Calu3 (cell line): ENCODE data around the gene PRAMEF12. TPM values are rescaled to one million over a fixed set of nuclear protein-coding genes. Genes with fewer than 3 reads are reported as not detected.

ENCODE experiments used
- BruUV-seq: library from RNA; stranded (reverse); fragments of 400-500 nt; replicated peaks from 2 replicates; lab custom pipeline; 2021; lab: Mats Ljungman, UMichigan
- CTCF ChIA-PET: fragments of 300-600 bp; sonication (Branson Sonifier 250); formaldehyde crosslinking; loops from one replicate; lab custom pipeline; 2022; ENCODE audit warnings: antibody characterized with exemption; lab: Charles Lee
- DNase-seq: peaks from one replicate; pipeline ENCODE4 v3.0.0; 2022
- H3K27ac Mint-ChIP-seq: one replicate; pipeline ENCODE4 v1.8.0; 2022; ENCODE audit warnings: mixed read lengths; ENCODE audit not compliant: unreplicated experiment
- H3K27me3 Mint-ChIP-seq: one replicate; pipeline ENCODE4 v1.8.0; 2022; ENCODE audit warnings: mixed read lengths; ENCODE audit not compliant: unreplicated experiment
- H3K36me3 Mint-ChIP-seq: one replicate; pipeline ENCODE4 v1.8.0; 2022; ENCODE audit warnings: mild to moderate bottlenecking, moderate library complexity, mixed read lengths; ENCODE audit not compliant: insufficient read depth, unreplicated experiment
- H3K4me1 Mint-ChIP-seq: one replicate; pipeline ENCODE4 v1.8.0; 2022; ENCODE audit warnings: mild to moderate bottlenecking, low read depth, mixed read lengths; ENCODE audit not compliant: unreplicated experiment
- H3K4me3 Mint-ChIP-seq: one replicate; pipeline ENCODE4 v1.8.0; 2022; ENCODE audit warnings: mild to moderate bottlenecking, low read depth, moderate library complexity, mixed read lengths; ENCODE audit not compliant: unreplicated experiment
- H3K9me3 Mint-ChIP-seq: one replicate; pipeline ENCODE4 v1.8.0; 2022; ENCODE audit warnings: low read depth, mixed read lengths; ENCODE audit not compliant: unreplicated experiment
- CTCF ChIP-seq: fragments of 200-600 bp; IDR thresholded peaks from one replicate; pipeline ENCODE4 v1.8.0; 2022; ENCODE audit warnings: antibody characterized with exemption; ENCODE audit not compliant: unreplicated experiment
- intact Hi-C: fragments of 100-400 bp; cut with micrococcal nuclease; formaldehyde crosslinking; loops from one replicate; pipeline ENCODE4 v1.10.0; 2022; ENCODE audit not compliant: unreplicated experiment
- total RNA-seq: library from RNA; stranded (reverse); gene quantifications from 2 replicates; pipeline ENCODE4 v1.2.3, GENCODE V29; 2022

PRAMEF12 gene
- total RNA-seq, 1 experiment from 2014 or later = not detected

- CTCF ChIA-PET = no interaction called here
- intact Hi-C loops = no loop called here
- H3K27me3 Mint-ChIP-seq = peaks cover 70% of the 10 kb centered on the region
- DNase-seq = no peak
- H3K4me3 Mint-ChIP-seq = no peak overlapping the region
- no TSS peak for BruUV-seq
- no peak overlapping the region for H3K27ac Mint-ChIP-seq
- H3K36me3 Mint-ChIP-seq = no peaks in the 10 kb centered on the region
- H3K4me1 Mint-ChIP-seq = no peaks in the 10 kb centered on the region
- no peaks in the 10 kb centered on the region for H3K9me3 Mint-ChIP-seq
- TF ChIP-seq CTCF = no peak
Observed at GRCh38 chr1:12762766-12763165, 10.8 kb upstream of the PRAMEF12 start.

GRCh38 chr1:12763479-12763878, 10.1 kb upstream of the PRAMEF12 start:
- H3K4me3 Mint-ChIP-seq = no peak overlapping the region
- no peak for TF ChIP-seq CTCF
- no peaks in the 10 kb centered on the region for H3K36me3 Mint-ChIP-seq

GRCh38 chr1:12764016-12764415, 9.5 kb upstream of the PRAMEF12 start:
- H3K4me1 Mint-ChIP-seq = no peaks in the 10 kb centered on the region
- H3K27me3 Mint-ChIP-seq = peaks cover 70% of the 10 kb centered on the region
- CTCF ChIA-PET = no interaction called here
- H3K36me3 Mint-ChIP-seq = no peaks in the 10 kb centered on the region
- H3K27ac Mint-ChIP-seq = no peak overlapping the region
- H3K4me3 Mint-ChIP-seq = no peak overlapping the region
- no TSS peak for BruUV-seq
- intact Hi-C loops = no loop called here
- no peak for DNase-seq
- TF ChIP-seq CTCF = no peak
- H3K9me3 Mint-ChIP-seq = no peaks in the 10 kb centered on the region

More at GRCh38 chr1:12763479-12763878, 10.1 kb upstream of the PRAMEF12 start:
- peaks cover 70% of the 10 kb centered on the region for H3K27me3 Mint-ChIP-seq
- intact Hi-C loops = no loop called here
- CTCF ChIA-PET = no interaction called here
- no TSS peak for BruUV-seq
- H3K9me3 Mint-ChIP-seq = no peaks in the 10 kb centered on the region
- H3K4me1 Mint-ChIP-seq = no peaks in the 10 kb centered on the region
- H3K27ac Mint-ChIP-seq = no peak overlapping the region
- DNase-seq = no peak

- H3K27me3 Mint-ChIP-seq = peaks cover 85% of the 10 kb centered on the region
- H3K36me3 Mint-ChIP-seq = no peaks in the 10 kb centered on the region
- no TSS peak for BruUV-seq
- no peaks in the 10 kb centered on the region for H3K4me1 Mint-ChIP-seq
- CTCF ChIA-PET = no interaction called here
- no peaks in the 10 kb centered on the region for H3K9me3 Mint-ChIP-seq
- no peak for DNase-seq
- TF ChIP-seq CTCF = no peak
- H3K27ac Mint-ChIP-seq = no peak overlapping the region
- H3K4me3 Mint-ChIP-seq = no peak overlapping the region
- intact Hi-C loops = no loop called here
Observed at GRCh38 chr1:12769031-12769430, 4.5 kb upstream of the PRAMEF12 start.
